SW 1271 (cell line): ENCODE measurements around the gene MYBPC3.

Source experiments
- DNase-seq, 2 experiments: peaks; one replicate each; lab custom pipeline; 2025; lab: John Stamatoyannopoulos, UW

The MYBPC3 gene

GRCh38 chr11:47357985-47358730 is 5.7 kb upstream of the MYBPC3 start:
- no peak for DNase-seq

- no peak for DNase-seq
Measured at GRCh38 chr11:47356998-47357329, 4.5 kb upstream of the MYBPC3 start.

- DNase-seq, result no peak
Measured at GRCh38 chr11:47356129-47356997, 3.9 kb upstream of the MYBPC3 start.

GRCh38 chr11:47355283-47356128 is 3.0 kb upstream of the MYBPC3 start:
- peak; percentile 42 to 89 for DNase-seq

GRCh38 chr11:47354913-47355282 is 2.4 kb upstream of the MYBPC3 start:
- DNase-seq, result no peak

GRCh38 chr11:47353978-47354774 is 1.7 kb upstream of the MYBPC3 start:
- DNase-seq, result no peak

- no peak for DNase-seq
Measured at GRCh38 chr11:47351156-47352126, 1.1 kb downstream of the MYBPC3 start.

GRCh38 chr11:47350315-47350714 is 2.2 kb downstream of the MYBPC3 start:
- DNase-seq, result no peak

- no peak for DNase-seq
Measured at GRCh38 chr11:47349521-47350095, 2.9 kb downstream of the MYBPC3 start.

- DNase-seq, result peak in 1 of 2 experiments; percentile 20
Measured at GRCh38 chr11:47348859-47349258, 3.6 kb downstream of the MYBPC3 start.

- DNase-seq, result no peak
Measured at GRCh38 chr11:47348131-47348802, 4.2 kb downstream of the MYBPC3 start.

- no peak for DNase-seq
Measured at GRCh38 chr11:47347137-47347536, 5.4 kb downstream of the MYBPC3 start.

GRCh38 chr11:47345890-47346563 is 6.5 kb downstream of the MYBPC3 start:
- no peak for DNase-seq

- DNase-seq, result no peak
Measured at GRCh38 chr11:47342854-47343253, 9.6 kb downstream of the MYBPC3 start.

GRCh38 chr11:47342036-47342803 is 10.3 kb downstream of the MYBPC3 start:
- no peak for DNase-seq

GRCh38 chr11:47340980-47341775 is 11.3 kb downstream of the MYBPC3 start:
- DNase-seq, result no peak

- DNase-seq, result no peak
Measured at GRCh38 chr11:47340010-47340409, 12.5 kb downstream of the MYBPC3 start.
